ENCODE results near the gene CAGE1. TPM values are rescaled to one million over a fixed set of nuclear protein-coding genes. Genes with fewer than 3 reads are reported as not detected.
"Not testable (repeated sequence)": the region's sequence is repeated elsewhere in the genome, so short reads cannot be mapped to it uniquely, and the experiment has no call there.

CAGE1 gene
- total and polyA plus RNA-seq, 9 donors: not detected

DNA sequence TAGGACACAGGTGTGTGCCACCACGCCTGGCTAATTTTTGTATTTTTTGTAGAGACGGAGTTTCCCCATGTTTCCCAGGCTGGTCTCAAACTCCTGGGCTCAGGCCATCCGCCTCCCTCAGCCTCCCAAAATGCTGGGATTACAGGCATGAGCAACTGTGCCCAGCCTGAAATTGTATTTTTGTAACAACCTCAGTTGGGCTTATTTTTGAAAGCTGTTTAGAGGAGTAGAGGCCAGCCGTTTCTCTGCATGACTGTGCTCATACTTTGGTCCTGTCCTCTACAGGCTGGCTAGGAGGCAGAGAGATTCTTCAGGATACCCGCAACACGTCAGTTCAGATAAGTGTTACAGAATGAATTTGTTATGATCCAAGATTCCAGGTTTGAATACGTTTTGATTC, 22.1 kb downstream of the CAGE1 start:
- no peak for TF ChIP-seq POLR2A (IDR thresholded peaks at IDR 0.05)
- TF ChIP-seq, protein P1, sequence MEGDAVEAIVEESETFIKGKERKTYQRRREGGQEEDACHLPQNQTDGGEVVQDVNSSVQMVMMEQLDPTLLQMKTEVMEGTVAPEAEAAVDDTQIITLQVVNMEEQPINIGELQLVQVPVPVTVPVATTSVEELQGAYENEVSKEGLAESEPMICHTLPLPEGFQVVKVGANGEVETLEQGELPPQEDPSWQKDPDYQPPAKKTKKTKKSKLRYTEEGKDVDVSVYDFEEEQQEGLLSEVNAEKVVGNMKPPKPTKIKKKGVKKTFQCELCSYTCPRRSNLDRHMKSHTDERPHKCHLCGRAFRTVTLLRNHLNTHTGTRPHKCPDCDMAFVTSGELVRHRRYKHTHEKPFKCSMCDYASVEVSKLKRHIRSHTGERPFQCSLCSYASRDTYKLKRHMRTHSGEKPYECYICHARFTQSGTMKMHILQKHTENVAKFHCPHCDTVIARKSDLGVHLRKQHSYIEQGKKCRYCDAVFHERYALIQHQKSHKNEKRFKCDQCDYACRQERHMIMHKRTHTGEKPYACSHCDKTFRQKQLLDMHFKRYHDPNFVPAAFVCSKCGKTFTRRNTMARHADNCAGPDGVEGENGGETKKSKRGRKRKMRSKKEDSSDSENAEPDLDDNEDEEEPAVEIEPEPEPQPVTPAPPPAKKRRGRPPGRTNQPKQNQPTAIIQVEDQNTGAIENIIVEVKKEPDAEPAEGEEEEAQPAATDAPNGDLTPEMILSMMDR (IDR thresholded peaks at IDR 0.05): no peak
- TF ChIP-seq EP300 (IDR thresholded peaks at IDR 0.05): no peak
- Histone ChIP-seq H3K9me3 (no peaks in the 10 kb centered on the region), H3K4me3 (no peak overlapping the region), H3K27ac (no peak overlapping the region), H3K36me3 (no peaks in the 10 kb centered on the region), H3K27me3 (no peaks in the 10 kb centered on the region), H3K4me1 (ENCODE audit: insufficient read depth) (no peaks in the 10 kb centered on the region)
- WGBS, 3 donors: 80 to 83% (median 81%) methylated on average over 7 of the region's 7 CpGs
- intact Hi-C loops (cut with DNase I): no loop called here
- no peak for DNase-seq

DNA sequence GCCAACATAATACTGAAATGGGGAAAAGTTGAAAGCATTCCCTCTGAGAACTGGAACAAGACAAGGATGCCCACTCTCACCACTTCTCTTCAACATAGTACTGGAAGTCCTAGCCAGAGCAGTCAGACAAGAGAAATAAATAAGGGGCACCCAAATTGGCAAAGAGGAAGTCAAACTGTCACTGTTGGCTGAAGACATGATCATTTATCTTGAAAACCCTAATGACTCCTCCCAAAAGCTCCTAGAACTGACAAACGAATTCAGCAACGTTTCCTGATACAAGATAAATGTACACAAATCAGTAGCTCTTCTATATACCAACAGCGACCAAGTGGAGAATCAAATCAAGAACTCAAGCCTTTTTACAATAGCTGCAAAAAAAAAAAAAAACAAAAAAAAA, 37.6 kb downstream of the CAGE1 start:
- H3K9me3 ChIP-seq; intact Hi-C loops (cut with DNase I); H3K27ac ChIP-seq; H3K27me3 ChIP-seq; DNase-seq; H3K36me3 ChIP-seq; H3K4me1 ChIP-seq (ENCODE audit: insufficient read depth); H3K4me3 ChIP-seq: not testable (repeated sequence)
- WGBS, 3 donors: 62 to 72% (median 63%) methylated on average over 3 of the region's 3 CpGs

DNA sequence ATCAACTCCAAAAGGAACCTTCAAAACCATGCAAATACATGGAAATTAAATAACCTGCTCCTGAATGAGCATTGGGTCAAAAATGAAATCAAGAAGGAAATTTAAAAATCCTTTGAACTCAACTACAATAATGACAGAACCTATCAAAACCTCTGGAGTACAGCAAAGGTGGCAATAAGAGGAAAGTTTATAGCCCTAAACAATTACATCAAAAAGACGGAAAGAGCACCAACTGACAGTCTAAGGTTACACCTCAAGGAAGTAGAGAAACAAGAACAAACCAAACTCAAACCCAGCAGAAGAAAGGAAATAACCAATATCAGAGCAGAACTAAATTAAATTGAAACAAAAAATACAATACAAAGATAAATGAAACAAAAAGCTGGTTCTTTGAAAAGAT, 39.0 kb downstream of the CAGE1 start:
- H3K27me3 ChIP-seq; intact Hi-C loops (cut with DNase I); H3K27ac ChIP-seq; H3K9me3 ChIP-seq; H3K4me1 ChIP-seq (ENCODE audit: insufficient read depth); H3K4me3 ChIP-seq; DNase-seq; H3K36me3 ChIP-seq: not testable (repeated sequence)
- 72 to 76% (median 73%) methylated on average over 1 of the region's 1 CpG for WGBS, 3 donors

DNA sequence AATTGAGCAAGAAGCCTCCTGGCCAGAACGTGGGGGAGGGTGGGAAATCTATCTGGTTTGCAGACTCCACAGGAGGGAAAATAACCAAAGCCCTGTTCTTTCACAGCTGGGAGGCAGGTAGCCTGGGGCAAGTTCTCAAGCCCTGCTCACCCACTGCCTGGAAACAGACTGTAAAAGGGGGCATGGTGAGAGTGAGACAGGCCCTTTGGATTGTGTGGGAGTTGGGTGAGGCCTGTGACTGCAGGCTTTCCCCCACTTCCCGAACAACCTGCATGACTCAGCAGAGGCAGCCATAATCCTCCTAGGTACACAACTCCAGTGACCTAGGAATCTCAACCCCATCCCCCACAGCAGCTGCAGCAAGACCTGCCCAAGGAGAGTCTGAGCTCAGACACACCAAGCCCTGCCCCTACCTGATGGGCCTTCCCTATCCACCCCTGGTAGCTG, 42.0 kb downstream of the CAGE1 start:
- H3K36me3 ChIP-seq; H3K27ac ChIP-seq; H3K9me3 ChIP-seq; intact Hi-C loops (cut with DNase I); DNase-seq; H3K4me1 ChIP-seq (ENCODE audit: insufficient read depth); H3K27me3 ChIP-seq; H3K4me3 ChIP-seq: not testable (repeated sequence)
- 46 to 72% (median 48%) methylated on average over 2 of the region's 2 CpGs for WGBS, 3 donors

DNA sequence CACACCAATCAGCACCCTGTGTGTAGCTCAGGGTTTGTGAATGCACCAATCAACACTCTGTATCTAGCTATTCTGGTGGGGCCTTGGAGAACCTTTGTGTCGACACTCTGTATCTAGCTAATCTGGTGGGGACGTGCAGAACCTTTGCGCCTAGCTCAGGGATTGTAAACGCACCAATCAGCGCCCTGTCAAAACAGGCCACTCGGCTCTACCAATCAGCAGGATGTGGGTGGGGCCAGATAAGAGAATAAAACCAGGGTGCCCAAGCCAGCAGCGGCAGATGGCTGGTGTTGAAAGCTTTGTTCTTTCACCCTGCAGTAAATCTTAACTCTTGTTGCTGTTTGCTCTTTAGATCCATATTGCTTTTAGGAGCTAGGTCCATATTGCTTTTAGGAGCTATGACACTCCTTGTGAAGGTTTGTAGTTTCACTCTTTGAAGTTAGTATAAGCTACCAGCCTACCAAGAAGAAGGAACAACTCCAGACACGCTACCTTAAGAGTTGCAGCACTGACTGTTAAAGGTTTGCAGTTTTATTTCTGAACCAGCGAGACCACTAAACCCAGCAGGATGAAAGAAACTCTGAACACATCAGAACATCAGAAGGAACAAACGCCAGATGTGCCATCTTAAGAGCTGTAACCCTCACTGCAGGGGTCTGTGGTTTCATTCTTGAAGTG, 44.6 kb downstream of the CAGE1 start:
- H3K27me3 ChIP-seq; H3K4me3 ChIP-seq; intact Hi-C loops (cut with DNase I); H3K27ac ChIP-seq; H3K4me1 ChIP-seq (ENCODE audit: insufficient read depth); H3K36me3 ChIP-seq; DNase-seq; H3K9me3 ChIP-seq: not testable (repeated sequence)
- WGBS, 3 donors: 72 to 91% (median 90%) methylated on average over 10 of the region's 10 CpGs

DNA sequence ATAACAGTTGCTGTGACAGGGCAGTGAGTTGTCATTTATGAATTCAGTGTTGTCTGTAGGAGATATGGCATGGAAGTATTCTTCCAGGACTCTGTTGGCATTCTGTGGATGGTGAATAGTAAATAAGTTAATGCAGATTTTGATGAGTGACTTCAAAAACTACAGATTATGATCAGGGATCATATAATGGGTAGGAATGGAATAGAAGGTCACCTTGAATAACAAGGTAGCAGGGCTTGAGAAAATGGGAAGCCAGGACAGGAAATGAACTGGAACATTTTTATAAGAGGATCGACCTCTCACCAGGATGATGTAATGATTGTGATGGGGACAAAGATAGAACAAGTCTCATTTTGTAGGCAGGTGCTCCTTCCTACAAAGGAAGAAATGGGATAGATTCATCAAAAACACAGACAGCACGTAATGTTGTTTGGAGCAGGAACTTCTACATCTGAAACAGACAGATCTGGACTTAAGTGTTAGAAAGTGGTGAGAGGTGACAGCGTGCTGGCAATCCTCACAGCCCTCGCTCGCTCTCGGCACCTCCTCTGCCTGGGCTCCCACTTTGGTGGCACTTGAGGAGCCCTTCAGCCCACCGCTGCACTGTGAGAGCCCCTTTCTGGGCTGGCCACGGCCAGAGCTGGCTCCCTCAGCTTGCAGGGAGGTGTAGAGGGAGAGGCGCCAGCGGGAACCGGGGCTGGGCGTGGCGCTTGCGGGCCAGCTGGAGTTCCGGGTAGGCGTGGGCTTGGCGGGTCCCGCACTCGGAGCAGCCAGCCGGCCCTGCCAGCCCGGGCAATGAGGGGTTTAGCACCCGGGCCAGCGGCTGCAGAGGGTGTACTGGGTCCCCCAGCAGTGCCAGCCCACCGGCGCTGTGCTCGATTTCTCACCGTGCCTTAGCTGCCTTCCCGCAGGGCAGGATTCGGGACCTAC, 45.7 kb downstream of the CAGE1 start:
- intact Hi-C loops (cut with DNase I): no loop called here
- no peak for DNase-seq
- no peak for TF ChIP-seq POLR2A (IDR thresholded peaks at IDR 0.05)
- TF ChIP-seq, protein P1 (IDR thresholded peaks at IDR 0.05): no peak
- no peak for TF ChIP-seq EP300 (IDR thresholded peaks at IDR 0.05)
- WGBS, 3 donors: 89 to 92% (median 91%) methylated on average over 29 of the region's 29 CpGs
- H3K27ac ChIP-seq: no peak overlapping the region
- no peaks in the 10 kb centered on the region for H3K4me1 ChIP-seq (ENCODE audit: insufficient read depth)
- no peak overlapping the region for H3K4me3 ChIP-seq
- H3K27me3 ChIP-seq: no peaks in the 10 kb centered on the region
- no peaks in the 10 kb centered on the region for H3K36me3 ChIP-seq
- no peaks in the 10 kb centered on the region for H3K9me3 ChIP-seq

Data from ovary (tissue), 9 donors.